ENCODE measurements around the gene FUOM.
"Not testable (repeated sequence)": the region's sequence is repeated elsewhere in the genome, so short reads cannot be mapped to it uniquely, and the experiment has no call there.

FUOM gene

DNA sequence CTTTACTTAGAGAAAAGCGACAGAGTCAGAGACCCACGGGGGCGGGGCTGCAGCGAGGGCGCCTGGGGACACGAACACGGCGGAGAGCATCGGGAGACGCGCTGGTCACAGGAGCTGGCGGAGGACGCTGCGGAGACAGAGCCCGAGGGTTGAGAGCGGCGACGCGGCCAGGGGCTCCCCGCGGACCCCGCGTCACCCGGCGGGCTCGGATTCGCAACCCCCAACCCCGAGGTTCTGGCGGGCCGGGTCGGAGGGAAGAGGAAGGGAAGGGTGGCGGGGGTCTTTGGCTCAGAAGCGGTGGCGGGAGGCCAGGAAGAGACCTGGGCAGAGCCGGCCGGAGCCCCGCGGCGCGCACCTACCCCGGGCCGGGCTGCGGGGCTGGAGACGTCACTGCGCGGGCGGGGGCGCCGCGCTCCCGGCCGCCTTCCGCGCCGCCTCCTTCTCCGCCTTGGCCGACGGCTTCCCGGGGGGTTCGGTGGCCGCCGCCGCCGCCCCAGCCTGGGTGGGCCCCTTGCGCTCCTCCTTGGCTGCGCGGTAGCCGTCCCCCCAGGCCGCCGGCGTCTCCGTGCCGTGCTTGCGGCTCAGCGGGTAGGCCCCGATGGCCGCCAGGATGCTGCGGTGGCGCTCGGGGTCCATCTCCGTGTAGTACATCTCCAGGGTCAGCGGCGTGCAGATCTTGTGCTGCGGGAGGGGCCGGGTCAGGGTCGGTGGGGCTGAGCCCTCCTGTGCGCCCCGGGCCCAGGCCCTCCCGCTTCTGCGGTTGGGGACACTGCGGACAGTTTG, 32.2 kb downstream of the FUOM start:
- in situ Hi-C loops (cut with HindIII; ENCODE audit: low pct_ligation_motif_present, low pct_unique_long_range_greater_than_20kb, low sequenced_read_pairs) = no loop called here
- no peak for DNase-seq

GRCh38 chr10:133324857-133325260, 33.0 kb downstream of the FUOM start:
- in situ Hi-C loops (cut with HindIII; ENCODE audit: low pct_ligation_motif_present, low pct_unique_long_range_greater_than_20kb, low sequenced_read_pairs) = no loop called here

GRCh38 chr10:133324198-133324792, 33.5 kb downstream of the FUOM start:
- peak; percentile 57 for DNase-seq
- in situ Hi-C loops (cut with HindIII; ENCODE audit: low pct_ligation_motif_present, low pct_unique_long_range_greater_than_20kb, low sequenced_read_pairs) = no loop called here

More at GRCh38 chr10:133324857-133325260, 33.0 kb downstream of the FUOM start:
- no peak for DNase-seq

DNA sequence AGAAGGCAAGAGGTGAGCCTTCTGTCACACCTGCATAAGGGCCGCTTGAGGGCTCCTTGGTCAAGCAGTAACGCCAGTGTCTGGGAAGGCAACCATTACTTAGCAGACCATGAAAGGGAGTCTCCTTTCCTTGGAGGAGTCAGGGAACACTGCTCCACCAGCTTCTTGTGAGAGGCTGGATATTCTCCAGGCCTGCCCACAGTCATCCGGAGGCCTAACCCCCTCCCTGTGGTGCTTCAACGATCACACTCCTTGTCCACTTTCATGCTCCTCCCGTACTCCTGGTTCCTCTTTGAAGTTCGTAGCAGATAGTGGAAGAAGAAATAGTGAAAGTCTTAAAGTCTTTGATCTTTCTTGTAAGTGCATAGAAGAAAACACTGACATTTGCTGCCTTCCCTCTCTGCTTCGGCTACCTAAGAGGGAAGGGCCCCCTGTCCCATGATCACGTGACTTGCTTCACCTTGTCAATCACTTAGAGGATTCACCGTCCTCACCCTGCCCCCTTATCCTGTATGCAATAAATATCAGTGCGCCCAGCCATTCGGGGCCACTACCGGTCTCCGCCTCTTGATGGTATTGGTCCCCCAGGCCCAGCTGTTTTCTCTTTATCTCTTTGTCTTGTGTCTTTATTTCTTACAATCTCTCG, 35.6 kb downstream of the FUOM start:
- in situ Hi-C loops (cut with HindIII; ENCODE audit: low pct_ligation_motif_present, low pct_unique_long_range_greater_than_20kb, low sequenced_read_pairs); DNase-seq: not testable (repeated sequence)

DNA sequence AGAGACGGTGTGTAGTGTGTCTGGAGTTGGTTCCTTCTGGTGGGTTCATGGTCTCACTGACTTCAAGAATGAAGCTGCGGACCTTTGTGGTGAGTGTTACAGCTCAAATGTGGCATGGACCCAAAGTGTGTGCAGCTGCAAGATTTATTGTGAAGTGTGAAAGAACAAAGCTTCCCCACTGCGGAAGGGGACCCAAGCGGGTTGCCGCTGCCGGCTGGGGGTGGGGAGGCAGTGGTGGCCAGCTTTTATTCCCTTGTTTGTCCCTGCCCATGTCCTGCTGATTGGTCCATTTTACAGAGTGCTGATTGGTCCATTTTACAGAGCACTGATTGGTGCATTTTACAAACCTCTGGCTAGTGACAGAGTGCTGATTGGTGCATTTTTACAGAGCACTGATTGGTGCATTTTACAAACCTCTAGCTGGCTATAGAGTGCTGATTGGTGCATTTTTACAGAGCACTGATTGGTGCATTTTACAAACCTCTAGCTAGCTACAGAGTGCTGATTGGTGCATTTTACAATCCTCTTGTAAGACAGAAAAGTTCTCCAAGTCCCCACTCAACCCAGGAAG, 36.9 kb downstream of the FUOM start:
- DNase-seq; in situ Hi-C loops (cut with HindIII; ENCODE audit: low pct_ligation_motif_present, low pct_unique_long_range_greater_than_20kb, low sequenced_read_pairs): not testable (repeated sequence)

DNA sequence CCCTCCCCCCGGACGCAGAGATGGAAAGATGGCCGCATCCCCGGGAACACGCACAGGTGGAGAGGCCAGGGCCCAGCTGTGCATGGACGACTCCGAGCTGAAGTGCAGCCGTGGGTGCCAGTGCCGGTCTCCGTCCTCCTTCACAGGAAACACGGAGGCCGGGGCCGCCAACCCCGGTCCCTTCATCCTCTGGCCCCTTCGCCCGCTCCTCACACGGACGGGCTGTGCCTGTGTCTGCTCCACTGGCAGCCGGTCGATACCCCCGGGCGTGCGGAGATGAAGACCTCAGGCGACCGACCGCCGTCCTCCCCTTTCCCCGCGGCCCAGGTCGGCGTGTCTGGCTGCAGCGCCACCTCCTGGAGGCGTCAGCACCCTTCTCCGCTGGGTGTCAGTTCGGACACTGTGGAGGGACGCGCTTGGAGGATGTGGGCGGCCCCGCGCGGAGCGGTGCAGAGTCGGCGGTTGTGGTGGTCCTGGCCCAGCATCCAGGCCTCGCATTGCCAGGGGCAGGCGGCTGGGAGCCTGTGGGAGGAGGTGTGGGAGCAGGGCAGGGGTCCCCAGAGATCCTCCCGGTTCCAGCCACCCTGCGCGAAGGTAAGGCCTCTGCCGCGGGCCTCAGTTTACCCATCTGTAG, 39.2 kb downstream of the FUOM start:
- in situ Hi-C loops (cut with HindIII; ENCODE audit: low pct_ligation_motif_present, low pct_unique_long_range_greater_than_20kb, low sequenced_read_pairs) = no loop called here
- DNase-seq = peak; percentile 82

DNA sequence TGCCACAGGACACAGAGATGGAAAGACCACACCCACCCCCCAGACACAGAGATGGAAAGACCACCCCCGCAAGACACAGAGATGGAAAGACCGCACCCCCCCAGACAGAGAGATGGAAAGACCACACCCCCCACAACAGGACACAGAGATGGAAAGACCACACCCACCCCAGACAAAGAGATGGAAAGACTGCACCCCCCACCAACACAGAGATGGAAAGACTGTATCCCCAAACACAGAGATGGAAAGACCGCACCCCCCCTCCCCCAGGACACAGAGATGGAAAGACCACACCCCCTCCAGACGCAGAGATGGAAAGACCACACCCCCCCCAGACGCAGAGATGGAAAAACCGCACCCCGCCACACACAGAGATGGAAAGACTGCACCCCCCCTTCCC, 41.1 kb downstream of the FUOM start:
- DNase-seq = no peak
- in situ Hi-C loops (cut with HindIII; ENCODE audit: low pct_ligation_motif_present, low pct_unique_long_range_greater_than_20kb, low sequenced_read_pairs) = no loop called here

DNA sequence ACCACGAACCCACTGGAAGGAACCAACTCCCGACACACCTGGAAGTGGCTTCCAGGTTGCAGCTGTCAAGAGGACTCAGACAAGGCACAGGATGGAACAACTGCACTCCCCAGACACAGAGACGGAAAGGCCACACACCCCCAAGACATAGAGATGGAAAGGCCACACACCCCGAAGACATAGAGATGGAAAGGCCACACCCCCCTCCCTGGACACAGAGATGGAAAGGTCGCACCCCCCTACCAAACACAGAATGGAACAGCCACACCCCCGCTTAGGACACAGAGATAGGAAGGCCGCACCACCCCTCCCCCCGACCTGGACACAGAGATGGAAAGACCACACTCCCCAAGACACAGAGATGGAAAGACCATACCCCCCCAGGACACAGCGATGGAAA, 41.6 kb downstream of the FUOM start:
- DNase-seq = no peak
- in situ Hi-C loops (cut with HindIII; ENCODE audit: low pct_ligation_motif_present, low pct_unique_long_range_greater_than_20kb, low sequenced_read_pairs) = no loop called here

DNA sequence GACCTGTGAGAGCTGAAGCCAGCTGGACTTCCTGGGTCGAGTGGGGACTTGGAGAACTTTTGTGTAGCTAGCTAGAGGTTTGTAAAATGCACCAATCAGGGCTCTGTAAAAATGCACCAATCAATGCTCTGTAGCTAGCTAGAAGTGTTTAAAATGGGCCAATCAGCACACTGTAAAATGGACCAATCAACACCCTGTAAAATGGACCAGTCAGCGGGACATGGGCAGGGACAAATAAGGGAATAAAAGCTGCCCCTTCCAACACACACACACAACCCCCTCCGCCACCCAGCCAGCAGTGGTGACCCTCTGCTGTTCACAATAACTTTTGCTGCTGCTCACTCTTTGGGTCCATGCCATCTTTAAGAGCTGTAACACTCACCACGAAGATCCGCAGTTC, 42.0 kb downstream of the FUOM start:
- peak; percentile 35 for DNase-seq
- in situ Hi-C loops (cut with HindIII; ENCODE audit: low pct_ligation_motif_present, low pct_unique_long_range_greater_than_20kb, low sequenced_read_pairs) = no loop called here

- DNase-seq = no peak
- in situ Hi-C loops (cut with HindIII; ENCODE audit: low pct_ligation_motif_present, low pct_unique_long_range_greater_than_20kb, low sequenced_read_pairs) = no loop called here
These were observed 42.9 kb downstream of the FUOM start for GRCh38 chr10:133314911-133315310.

DNA sequence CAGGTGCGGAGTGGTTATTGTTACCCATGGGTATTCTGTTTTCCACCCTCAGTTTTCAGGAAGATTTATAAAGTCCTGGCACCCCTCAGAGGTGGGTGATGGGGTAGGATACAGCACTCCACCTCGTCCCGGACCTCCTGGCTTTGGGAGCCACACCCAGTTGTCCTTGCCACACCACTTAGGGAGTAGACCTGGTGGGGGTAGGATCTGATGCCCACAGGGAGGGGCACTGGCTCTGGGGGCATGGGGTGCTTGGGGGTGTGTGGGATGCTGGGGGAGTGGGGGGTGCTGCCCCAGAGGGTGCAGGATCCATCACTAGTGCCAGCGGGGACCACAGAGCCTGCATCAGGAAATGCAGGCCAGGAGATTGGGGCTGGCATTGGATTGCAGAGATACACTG, 44.6 kb downstream of the FUOM start:
- no peak for DNase-seq
- in situ Hi-C loops (cut with HindIII; ENCODE audit: low pct_ligation_motif_present, low pct_unique_long_range_greater_than_20kb, low sequenced_read_pairs) = no loop called here

- DNase-seq = no peak
- in situ Hi-C loops (cut with HindIII; ENCODE audit: low pct_ligation_motif_present, low pct_unique_long_range_greater_than_20kb, low sequenced_read_pairs) = no loop called here
These were observed 45.1 kb downstream of the FUOM start for GRCh38 chr10:133312769-133313145.

- in situ Hi-C loops (cut with HindIII; ENCODE audit: low pct_ligation_motif_present, low pct_unique_long_range_greater_than_20kb, low sequenced_read_pairs) = no loop called here
- no peak for DNase-seq
These were observed 45.6 kb downstream of the FUOM start for GRCh38 chr10:133312016-133312768.

GRCh38 chr10:133311570-133311969, 46.2 kb downstream of the FUOM start:
- no peak for DNase-seq
- in situ Hi-C loops (cut with HindIII; ENCODE audit: low pct_ligation_motif_present, low pct_unique_long_range_greater_than_20kb, low sequenced_read_pairs) = no loop called here

GRCh38 chr10:133310789-133311188, 47.0 kb downstream of the FUOM start:
- DNase-seq = no peak
- in situ Hi-C loops (cut with HindIII; ENCODE audit: low pct_ligation_motif_present, low pct_unique_long_range_greater_than_20kb, low sequenced_read_pairs) = no loop called here

- in situ Hi-C loops (cut with HindIII; ENCODE audit: low pct_ligation_motif_present, low pct_unique_long_range_greater_than_20kb, low sequenced_read_pairs) = no loop called here
- no peak for DNase-seq
These were observed 47.4 kb downstream of the FUOM start for GRCh38 chr10:133310399-133310755.

DNA sequence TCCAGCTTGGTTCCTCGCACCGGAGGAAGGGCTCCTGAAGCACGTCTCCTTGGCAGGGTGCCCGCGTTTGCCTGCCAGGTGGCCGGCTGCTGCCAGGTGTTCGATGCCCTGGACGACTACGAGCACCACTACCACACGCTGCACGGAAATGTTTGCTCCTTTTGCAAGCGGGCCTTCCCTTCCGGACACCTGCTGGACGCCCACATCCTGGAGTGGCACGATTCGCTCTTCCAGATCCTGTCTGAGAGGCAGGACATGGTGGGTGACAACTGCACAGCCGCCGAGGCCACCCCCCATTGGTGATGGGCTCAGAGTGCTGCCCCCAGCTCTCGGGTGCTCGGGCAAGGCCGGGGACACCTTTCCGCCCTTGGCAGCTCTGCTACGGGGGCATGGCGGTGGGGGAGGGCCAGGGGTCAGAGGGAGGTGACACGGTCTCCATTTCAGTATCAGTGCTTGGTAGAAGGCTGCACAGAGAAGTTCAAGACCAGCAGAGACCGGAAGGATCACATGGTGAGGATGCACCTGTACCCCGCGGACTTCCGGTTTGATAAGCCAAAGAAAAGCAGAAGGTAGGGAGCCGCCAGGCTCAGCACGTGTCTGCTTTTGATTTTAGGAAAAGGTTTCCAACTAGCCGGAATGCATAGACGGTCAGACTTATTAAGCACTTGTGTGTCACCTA, 48.0 kb downstream of the FUOM start:
- in situ Hi-C loops (cut with HindIII; ENCODE audit: low pct_ligation_motif_present, low pct_unique_long_range_greater_than_20kb, low sequenced_read_pairs) = no loop called here
- no peak for DNase-seq

- DNase-seq = peak; percentile 85
- in situ Hi-C loops (cut with HindIII; ENCODE audit: low pct_ligation_motif_present, low pct_unique_long_range_greater_than_20kb, low sequenced_read_pairs) = no loop called here
These were observed 48.6 kb downstream of the FUOM start for GRCh38 chr10:133309100-133309719.

All from ACHN (cell line).